ENCODE measurements around the gene SLC5A10.

DNA sequence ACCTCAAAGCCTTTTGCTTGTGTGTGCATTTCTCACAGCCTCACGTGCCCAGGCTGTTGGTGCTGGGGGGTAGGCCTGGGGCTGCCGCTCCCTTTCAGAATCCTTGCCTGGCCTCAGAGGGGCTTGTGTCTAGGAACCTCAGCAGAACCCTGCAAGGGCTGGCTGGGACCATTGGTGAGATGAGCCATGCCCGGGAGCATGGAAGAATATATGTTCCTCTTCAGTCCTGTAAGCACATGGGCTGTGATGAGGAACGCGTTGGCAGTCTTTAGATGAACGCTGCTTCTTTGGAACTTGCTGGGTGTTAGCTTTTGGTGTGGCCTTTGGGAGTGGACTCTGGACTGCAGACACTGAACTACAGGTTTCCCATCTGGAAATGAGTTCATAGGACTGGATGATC is 32.0 kb upstream of the SLC5A10 start:
- TF ChIP-seq CTCF (conservative IDR thresholded peaks at IDR 0.05) (no peak), EZH2 (IDR thresholded peaks at IDR 0.05; ENCODE audit: low read depth) (no peak)
